HCT116 (cell line): ENCODE measurements around the gene KLK1. TPM values are rescaled to one million over a fixed set of nuclear protein-coding genes. Genes with fewer than 3 reads are reported as not detected.

Experiments used
- ATAC-seq: fragments of 200-7000 bp; cut with Tn5 transposase; 2 replicates; pipeline ENCODE4 v1.9.1; 2020; ENCODE audit warnings: mild to moderate bottlenecking, moderate library complexity
- BruUV-seq: library from RNA; stranded (reverse); fragments of 400-500 nt; replicated peaks from 2 replicates; lab custom pipeline; 2021; lab: Mats Ljungman, UMichigan
- CTCF ChIA-PET: fragments of 300-600 bp; sonication (Branson Sonifier 250); formaldehyde crosslinking; loops from one replicate; lab custom pipeline; 2021; ENCODE audit warnings: antibody characterized with exemption; lab: Charles Lee
- POLR2A ChIA-PET: fragments of 300-600, 350-600 bp; sonication (Branson Sonifier 250); formaldehyde crosslinking; loops from one replicate; lab custom pipeline; 2021; ENCODE audit warnings: antibody characterized with exemption; lab: Charles Lee
- RAD21 ChIA-PET, 2 experiments: fragments of 300-600 bp; sonication (Branson Sonifier 250); formaldehyde crosslinking; loops; one replicate each; lab custom pipeline; 2023; ENCODE audit warnings: low total read pairs in 2 of 2; ENCODE audit not compliant: uncharacterized antibody in 2 of 2, unreplicated experiment in 2 of 2, low non-redundant PET in 1 of 2; lab: Charles Lee
- DNase-seq: peaks from one replicate; pipeline ENCODE4 v3.0.0-alpha.2; 2010; ENCODE audit warnings: low read depth, low spot score
- H2AFZ ChIP-seq: fragments of 200-600 bp; shearing (Covaris generic), sonication (generic); 2 replicates; pipeline ENCODE4 v1.6.1; 2017; ENCODE audit warnings: low read depth, mixed run types, mixed read lengths, antibody characterized with exemption, low read length; ENCODE audit not compliant: poor library complexity, severe bottlenecking
- H3K27ac ChIP-seq: 2 replicates; pipeline ENCODE4 v1.5.1; 2012; ENCODE audit warnings: low read depth, low read length
- H3K27me3 ChIP-seq: fragments of 200-600 bp; sonication (generic); 2 replicates; pipeline ENCODE4 v1.6.1; 2016; ENCODE audit warnings: mixed run types, low read length, mixed read lengths; ENCODE audit not compliant: insufficient read depth
- H3K36me3 ChIP-seq, 2 experiments: fragments of 200-500 bp in 1 of 2; fragments of 200-600 bp in 1 of 2; sonication (Bioruptor generic) in 1 of 2; sonication (generic) in 1 of 2; 2 replicates each; pipeline versions ENCODE4 v1.5.1 to v1.6.1; 2014 to 2016; ENCODE audit warnings: low read length in 2 of 2, inconsistent platforms in 1 of 2, mixed read lengths in 1 of 2, mixed run types in 1 of 2; ENCODE audit not compliant: insufficient read depth in 2 of 2, control insufficient read depth in 1 of 2
- H3K4me1 ChIP-seq, 2 experiments: fragments of 200-600 bp in 1 of 2; sonication (generic) in 1 of 2; 2 replicates each; pipeline versions ENCODE4 v1.5.1 to v1.6.1; 2012 to 2017; ENCODE audit warnings: low read length in 2 of 2, inconsistent platforms in 1 of 2, mild to moderate bottlenecking in 1 of 2, mixed read lengths in 1 of 2, mixed run types in 1 of 2, moderate library complexity in 1 of 2; ENCODE audit not compliant: insufficient read depth in 2 of 2, control insufficient read depth in 1 of 2
- H3K4me2 ChIP-seq: fragments of 200-600 bp; sonication (generic); 2 replicates; pipeline ENCODE4 v1.6.1; 2017; ENCODE audit warnings: mixed run types, low read length, mixed read lengths
- H3K4me3 ChIP-seq, 2 experiments: fragments of 200-600 bp in 1 of 2; sonication (generic) in 1 of 2; replicated peaks in 1 of 2; 2 replicates each; pipeline ENCODE4 v1.5.1; 2011 to 2016; ENCODE audit warnings: low read length in 2 of 2, control low read depth in 1 of 2, low read depth in 1 of 2, mild to moderate bottlenecking in 1 of 2, mixed read lengths in 1 of 2, mixed run types in 1 of 2
- H3K79me2 ChIP-seq: fragments of 200-600 bp; sonication (generic); 2 replicates; pipeline ENCODE4 v1.6.1; 2017; ENCODE audit warnings: mild to moderate bottlenecking, mixed run types, low read length, moderate library complexity, mixed read lengths; ENCODE audit not compliant: insufficient read depth
- H3K9ac ChIP-seq: fragments of 200-600 bp; sonication (generic); 2 replicates; pipeline ENCODE4 v1.6.1; 2016; ENCODE audit warnings: low read length, mixed read lengths
- H3K9me2 ChIP-seq: fragments of 200-600 bp; sonication (generic), shearing (Covaris generic); 2 replicates; pipeline ENCODE4 v1.6.1; 2017; ENCODE audit warnings: mixed run types, mild to moderate bottlenecking, moderate library complexity; ENCODE audit not compliant: insufficient read depth
- H3K9me3 ChIP-seq, 2 experiments: fragments of 200-500 bp in 1 of 2; fragments of 200-600 bp in 1 of 2; sonication (Bioruptor generic) in 1 of 2; sonication (generic) in 1 of 2; 2 replicates each; pipeline ENCODE4 v1.6.1; 2014 to 2017; ENCODE audit warnings: low read length in 2 of 2, mixed read lengths in 2 of 2, inconsistent platforms in 1 of 2, low read depth in 1 of 2, mild to moderate bottlenecking in 1 of 2, mixed run types in 1 of 2, moderate library complexity in 1 of 2; ENCODE audit not compliant: control insufficient read depth in 1 of 2, insufficient read depth in 1 of 2
- H4K20me1 ChIP-seq: fragments of 200-600 bp; sonication (generic), shearing (Covaris generic); 2 replicates; pipeline ENCODE4 v1.6.1; 2017; ENCODE audit warnings: mixed run types, mild to moderate bottlenecking, moderate library complexity; ENCODE audit not compliant: insufficient read depth
- CBX3 ChIP-seq: IDR thresholded peaks from 2 replicates; pipeline ENCODE4 v1.6.1; 2012; ENCODE audit warnings: low read depth
- CEBPB ChIP-seq: IDR thresholded peaks from 2 replicates; pipeline ENCODE4 v1.6.1; 2012; ENCODE audit warnings: low read depth
- EGR1 ChIP-seq: IDR thresholded peaks from 2 replicates; pipeline ENCODE4 v1.6.1; 2012; ENCODE audit warnings: low read depth
- ELF1 ChIP-seq: IDR thresholded peaks from 2 replicates; pipeline ENCODE4 v1.6.1; 2012; ENCODE audit warnings: low read depth, borderline replicate concordance
- EZH2 ChIP-seq: fragments of 200-600 bp; sonication (generic); IDR thresholded peaks from 2 replicates; pipeline ENCODE4 v1.6.1; 2017; ENCODE audit warnings: antibody characterized with exemption, mixed run types
- EZH2phosphoT487 ChIP-seq: fragments of 200-600 bp; IDR thresholded peaks from 2 replicates; pipeline ENCODE4 v1.6.1; 2018; ENCODE audit warnings: antibody characterized with exemption, borderline replicate concordance
- JUND ChIP-seq: IDR thresholded peaks from 2 replicates; pipeline ENCODE4 v1.6.1; 2012
- POLR2A ChIP-seq: IDR thresholded peaks from 2 replicates; pipeline ENCODE4 v1.7.0; 2011; ENCODE audit warnings: borderline replicate concordance; ENCODE audit not compliant: insufficient read depth, insufficient read length; ENCODE audit errors: extremely low read depth
- POLR2AphosphoS5 ChIP-seq: IDR thresholded peaks from 2 replicates; pipeline ENCODE4 v1.6.1; 2011; ENCODE audit warnings: mild to moderate bottlenecking, low read depth, low read length, moderate library complexity
- RAD21 ChIP-seq: IDR thresholded peaks from 2 replicates; pipeline ENCODE4 v1.6.1; 2012; ENCODE audit warnings: low read depth, mild to moderate bottlenecking
- SIN3A ChIP-seq: IDR thresholded peaks from 2 replicates; pipeline ENCODE4 v1.6.1; 2012; ENCODE audit warnings: low read depth
- SRF ChIP-seq: IDR thresholded peaks from 2 replicates; pipeline ENCODE4 v1.6.1; 2012; ENCODE audit warnings: low read depth
- TCF7L2 ChIP-seq: IDR thresholded peaks from 2 replicates; pipeline ENCODE4 v1.7.0; 2011; ENCODE audit warnings: borderline replicate concordance, inconsistent platforms; ENCODE audit not compliant: insufficient read depth, insufficient read length; ENCODE audit errors: extremely low read depth
- YY1 ChIP-seq: IDR thresholded peaks from 2 replicates; pipeline ENCODE4 v1.6.1; 2011; ENCODE audit warnings: low read length, low read depth, moderate library complexity, mild to moderate bottlenecking; ENCODE audit not compliant: insufficient replicate concordance; ENCODE audit errors: extremely low read depth
- ZNF274 ChIP-seq: fragments of 200-500 bp; sonication (Bioruptor generic); IDR thresholded peaks from 2 replicates; pipeline ENCODE4 v1.6.1; 2014; ENCODE audit warnings: mild to moderate bottlenecking, low read depth, low read length, inconsistent platforms
- intact Hi-C: fragments of 100-400 bp; cut with micrococcal nuclease; formaldehyde crosslinking; loops from 2 replicates; pipeline ENCODE4 v1.10.0; 2022
- total RNA-seq: library from RNA; stranded (reverse); gene quantifications from one replicate; pipeline ENCODE4 v1.2.1, GENCODE V29; 2021; ENCODE audit not compliant: unreplicated experiment
- TF ChIP-seq, protein P1 (sequence below): IDR thresholded peaks from 2 replicates; pipeline ENCODE4 v1.6.1; 2012
- TF ChIP-seq, protein P2 (sequence below), 3 experiments: fragments of 200-600 bp in 1 of 3; sonication (generic) in 1 of 3; IDR thresholded peaks in 2 of 3; conservative IDR thresholded peaks in 1 of 3; 2 replicates each; pipeline ENCODE4 v1.5.1; 2012 to 2017; ENCODE audit warnings: low read depth in 2 of 3, low read length in 2 of 3, antibody characterized with exemption in 1 of 3, borderline replicate concordance in 1 of 3, control low read depth in 1 of 3, mild to moderate bottlenecking in 1 of 3, mixed read lengths in 1 of 3, mixed run types in 1 of 3, moderate library complexity in 1 of 3; ENCODE audit not compliant: insufficient read depth in 1 of 3
- TF ChIP-seq, protein P3 (sequence below): IDR thresholded peaks from 2 replicates; pipeline ENCODE4 v1.6.1; 2012; ENCODE audit warnings: low read depth
- TF ChIP-seq, protein P4 (sequence below): IDR thresholded peaks from 2 replicates; pipeline ENCODE4 v1.6.1; 2011; ENCODE audit warnings: mild to moderate bottlenecking, low read length, moderate library complexity; ENCODE audit not compliant: insufficient replicate concordance; ENCODE audit errors: extremely low read depth

KLK1 gene
- total RNA-seq, 1 experiment from 2014 or later: 3.3 TPM

DNA sequence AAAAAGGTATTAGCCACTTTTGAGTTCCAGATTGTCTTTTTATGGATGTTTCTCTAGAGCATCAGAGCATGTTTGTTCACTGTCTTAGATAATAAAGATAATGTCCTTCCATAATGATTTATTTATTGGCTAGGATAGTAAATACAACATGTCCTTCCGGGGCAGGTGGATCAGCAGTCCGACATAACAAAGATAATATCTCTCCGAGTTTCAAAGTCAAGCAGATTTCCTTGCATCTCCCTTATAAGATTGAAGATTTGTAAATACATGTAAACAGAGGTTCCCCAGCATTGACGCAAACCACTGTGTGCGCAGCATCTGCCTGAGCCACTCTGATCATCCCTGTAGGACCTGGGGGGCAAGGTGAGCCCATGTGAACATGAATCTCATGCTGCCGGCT, 18.5 kb upstream of the KLK1 start:
- intact Hi-C loops: no loop called here

More for the DNA sequence above, 18.5 kb upstream of the KLK1 start:
- H3K27ac ChIP-seq: no peak overlapping the region
- no peaks in the 10 kb centered on the region for H3K9me2 ChIP-seq
- peaks cover 10 to 11% of the 10 kb centered on the region in 2 experiments; a peak in 3 of 4 replicates for H3K4me1 ChIP-seq
- CTCF ChIA-PET: no interaction called here
- H3K27me3 ChIP-seq: 0 out of 2 replicates have a peak, but pooled peaks cover 7% of the 10 kb centered on the region
- no peak overlapping the region for H2AFZ ChIP-seq
- H3K4me2 ChIP-seq: no peak overlapping the region
- no peak overlapping the region for H3K4me3 ChIP-seq
- RAD21 ChIA-PET: no interaction called here
- no peaks in the 10 kb centered on the region for H3K36me3 ChIP-seq
- TF ChIP-seq ELF1 (no peak), EZH2 (no peak), JUND (no peak), YY1 (no peak), SRF (no peak), POLR2A (no peak), SIN3A (no peak), TCF7L2 (no peak), POLR2AphosphoS5 (no peak), EZH2phosphoT487 (no peak), CEBPB (no peak), ZNF274 (no peak), CBX3 (no peak), RAD21 (no peak), EGR1 (no peak)
- TF ChIP-seq, protein P1, sequence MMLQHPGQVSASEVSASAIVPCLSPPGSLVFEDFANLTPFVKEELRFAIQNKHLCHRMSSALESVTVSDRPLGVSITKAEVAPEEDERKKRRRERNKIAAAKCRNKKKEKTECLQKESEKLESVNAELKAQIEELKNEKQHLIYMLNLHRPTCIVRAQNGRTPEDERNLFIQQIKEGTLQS: no peak
- TF ChIP-seq, protein P2, sequence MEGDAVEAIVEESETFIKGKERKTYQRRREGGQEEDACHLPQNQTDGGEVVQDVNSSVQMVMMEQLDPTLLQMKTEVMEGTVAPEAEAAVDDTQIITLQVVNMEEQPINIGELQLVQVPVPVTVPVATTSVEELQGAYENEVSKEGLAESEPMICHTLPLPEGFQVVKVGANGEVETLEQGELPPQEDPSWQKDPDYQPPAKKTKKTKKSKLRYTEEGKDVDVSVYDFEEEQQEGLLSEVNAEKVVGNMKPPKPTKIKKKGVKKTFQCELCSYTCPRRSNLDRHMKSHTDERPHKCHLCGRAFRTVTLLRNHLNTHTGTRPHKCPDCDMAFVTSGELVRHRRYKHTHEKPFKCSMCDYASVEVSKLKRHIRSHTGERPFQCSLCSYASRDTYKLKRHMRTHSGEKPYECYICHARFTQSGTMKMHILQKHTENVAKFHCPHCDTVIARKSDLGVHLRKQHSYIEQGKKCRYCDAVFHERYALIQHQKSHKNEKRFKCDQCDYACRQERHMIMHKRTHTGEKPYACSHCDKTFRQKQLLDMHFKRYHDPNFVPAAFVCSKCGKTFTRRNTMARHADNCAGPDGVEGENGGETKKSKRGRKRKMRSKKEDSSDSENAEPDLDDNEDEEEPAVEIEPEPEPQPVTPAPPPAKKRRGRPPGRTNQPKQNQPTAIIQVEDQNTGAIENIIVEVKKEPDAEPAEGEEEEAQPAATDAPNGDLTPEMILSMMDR (IDR thresholded peaks at IDR 0.05 in 2 of 3, conservative IDR thresholded peaks at IDR 0.05 in 1 of 3; ENCODE audit: borderline replicate concordance in 1 of 3, insufficient read depth in 1 of 3, low read depth in 2 of 3, low read length in 2 of 3): no peak
- TF ChIP-seq, protein P3, sequence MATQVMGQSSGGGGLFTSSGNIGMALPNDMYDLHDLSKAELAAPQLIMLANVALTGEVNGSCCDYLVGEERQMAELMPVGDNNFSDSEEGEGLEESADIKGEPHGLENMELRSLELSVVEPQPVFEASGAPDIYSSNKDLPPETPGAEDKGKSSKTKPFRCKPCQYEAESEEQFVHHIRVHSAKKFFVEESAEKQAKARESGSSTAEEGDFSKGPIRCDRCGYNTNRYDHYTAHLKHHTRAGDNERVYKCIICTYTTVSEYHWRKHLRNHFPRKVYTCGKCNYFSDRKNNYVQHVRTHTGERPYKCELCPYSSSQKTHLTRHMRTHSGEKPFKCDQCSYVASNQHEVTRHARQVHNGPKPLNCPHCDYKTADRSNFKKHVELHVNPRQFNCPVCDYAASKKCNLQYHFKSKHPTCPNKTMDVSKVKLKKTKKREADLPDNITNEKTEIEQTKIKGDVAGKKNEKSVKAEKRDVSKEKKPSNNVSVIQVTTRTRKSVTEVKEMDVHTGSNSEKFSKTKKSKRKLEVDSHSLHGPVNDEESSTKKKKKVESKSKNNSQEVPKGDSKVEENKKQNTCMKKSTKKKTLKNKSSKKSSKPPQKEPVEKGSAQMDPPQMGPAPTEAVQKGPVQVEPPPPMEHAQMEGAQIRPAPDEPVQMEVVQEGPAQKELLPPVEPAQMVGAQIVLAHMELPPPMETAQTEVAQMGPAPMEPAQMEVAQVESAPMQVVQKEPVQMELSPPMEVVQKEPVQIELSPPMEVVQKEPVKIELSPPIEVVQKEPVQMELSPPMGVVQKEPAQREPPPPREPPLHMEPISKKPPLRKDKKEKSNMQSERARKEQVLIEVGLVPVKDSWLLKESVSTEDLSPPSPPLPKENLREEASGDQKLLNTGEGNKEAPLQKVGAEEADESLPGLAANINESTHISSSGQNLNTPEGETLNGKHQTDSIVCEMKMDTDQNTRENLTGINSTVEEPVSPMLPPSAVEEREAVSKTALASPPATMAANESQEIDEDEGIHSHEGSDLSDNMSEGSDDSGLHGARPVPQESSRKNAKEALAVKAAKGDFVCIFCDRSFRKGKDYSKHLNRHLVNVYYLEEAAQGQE: no peak
- TF ChIP-seq, protein P4, sequence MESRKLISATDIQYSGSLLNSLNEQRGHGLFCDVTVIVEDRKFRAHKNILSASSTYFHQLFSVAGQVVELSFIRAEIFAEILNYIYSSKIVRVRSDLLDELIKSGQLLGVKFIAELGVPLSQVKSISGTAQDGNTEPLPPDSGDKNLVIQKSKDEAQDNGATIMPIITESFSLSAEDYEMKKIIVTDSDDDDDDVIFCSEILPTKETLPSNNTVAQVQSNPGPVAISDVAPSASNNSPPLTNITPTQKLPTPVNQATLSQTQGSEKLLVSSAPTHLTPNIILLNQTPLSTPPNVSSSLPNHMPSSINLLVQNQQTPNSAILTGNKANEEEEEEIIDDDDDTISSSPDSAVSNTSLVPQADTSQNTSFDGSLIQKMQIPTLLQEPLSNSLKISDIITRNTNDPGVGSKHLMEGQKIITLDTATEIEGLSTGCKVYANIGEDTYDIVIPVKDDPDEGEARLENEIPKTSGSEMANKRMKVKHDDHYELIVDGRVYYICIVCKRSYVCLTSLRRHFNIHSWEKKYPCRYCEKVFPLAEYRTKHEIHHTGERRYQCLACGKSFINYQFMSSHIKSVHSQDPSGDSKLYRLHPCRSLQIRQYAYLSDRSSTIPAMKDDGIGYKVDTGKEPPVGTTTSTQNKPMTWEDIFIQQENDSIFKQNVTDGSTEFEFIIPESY: no peak
- DNase-seq (no peak), ATAC-seq (no peak)
- H3K9ac ChIP-seq: no peak overlapping the region
- H3K9me3 ChIP-seq: no peaks in the 10 kb centered on the region; a peak in 1 of 4 replicates
- no TSS peak for BruUV-seq
- H4K20me1 ChIP-seq: no peaks in the 10 kb centered on the region
- POLR2A ChIA-PET: no interaction called here
- no peaks in the 10 kb centered on the region for H3K79me2 ChIP-seq
